Glomerular visceral epithelial cell (primary cell): Measurements from ENCODE around the gene MARCO.

Source experiments
- DNase-seq: peaks from one replicate; pipeline ENCODE4 v3.0.0-alpha.2; 2016; ENCODE audit errors: extremely low spot score

Gene MARCO

GRCh38 chr2:119040730-119041129 lies 98.7 kb downstream of the MARCO start:
- no peak for DNase-seq
